ENCODE data around the gene MPLKIP.
"Not testable (repeated sequence)": the region's sequence is repeated elsewhere in the genome, so short reads cannot be mapped to it uniquely, and the experiment has no call there.

GRCh38 chr7:40117199-40117598 lies 17.2 kb downstream of the MPLKIP start:
- TF ChIP-seq CTCF (IDR thresholded peaks at IDR 0.05; ENCODE audit: low read depth, low read length); EZH2phosphoT487 (IDR thresholded peaks at IDR 0.05; ENCODE audit: low read depth): not testable (repeated sequence)

Data from OCI-LY3 (cell line).